ENCODE data around the gene MUTYH. TPM values are rescaled to one million over a fixed set of nuclear protein-coding genes. Genes with fewer than 3 reads are reported as not detected.

MUTYH gene
- total and polyA plus RNA-seq, 2 of the 8 experiments (the other 6 are each of a cell fraction or from before 2014, with no cell fraction given): 51.9 to 65.7 TPM

DNA sequence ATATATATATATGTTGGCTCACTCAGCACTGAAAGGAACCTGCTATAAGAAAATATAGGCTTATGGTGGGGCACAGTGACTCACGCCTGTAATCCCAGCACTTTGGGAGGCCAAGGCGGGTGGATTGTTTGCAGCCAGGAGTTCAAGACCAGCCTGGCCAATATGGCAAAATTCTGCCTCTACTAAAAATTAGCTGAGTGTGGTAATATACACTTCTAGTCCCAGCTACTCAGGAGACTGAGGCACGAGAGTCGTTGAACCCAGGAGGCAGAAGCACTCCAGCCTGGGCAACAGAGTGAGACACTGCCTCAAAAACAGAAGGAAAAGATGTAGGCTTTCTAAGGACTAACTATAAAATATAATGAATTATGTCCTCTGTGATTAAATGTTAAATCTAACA, 14.6 kb upstream of the MUTYH start (continued):
- TF ChIP-seq SRF (IDR thresholded peaks at IDR 0.05; ENCODE audit: low read depth, low read length): no peak
